ENCODE data around the gene FSD2. TPM values are rescaled to one million over a fixed set of nuclear protein-coding genes. Genes with fewer than 3 reads are reported as not detected.
A peak's percentile ranks its signal among the peaks of the same experiment; 100 is the strongest.
"Not testable (repeated sequence)": the region's sequence is repeated elsewhere in the genome, so short reads cannot be mapped to it uniquely, and the experiment has no call there.

Gene FSD2
- total and polyA plus RNA-seq, 2 of the 4 experiments (the other 2 are of a cell fraction), result not detected

DNA sequence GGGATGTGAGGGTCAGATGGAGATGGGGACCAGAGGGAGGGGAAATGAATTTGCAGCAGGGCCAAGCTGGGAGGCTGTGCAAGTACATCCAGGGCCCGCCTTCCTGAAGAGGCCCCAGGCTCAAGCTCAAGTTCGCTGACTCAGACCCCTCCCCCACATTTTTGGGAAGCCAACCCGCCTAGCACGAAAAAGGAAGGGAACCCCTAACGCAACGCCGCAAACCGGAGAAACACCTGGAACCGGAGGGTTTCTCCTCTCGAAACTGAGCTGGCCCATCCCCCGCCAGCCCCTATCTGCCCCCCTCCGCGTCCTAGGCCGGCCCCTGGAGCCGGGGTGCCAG, 96.8 kb downstream of the FSD2 start:
- Histone ChIP-seq H3K18ac (ENCODE audit: low read depth, low read length) (no peak overlapping the region), H2AK5ac (ENCODE audit: low read depth, low read length) (no peak overlapping the region), H3K4ac (ENCODE audit: low read depth, low read length) (no peak overlapping the region), H4K8ac (ENCODE audit: low read depth in 2 of 2, low read length in 2 of 2) (no peak overlapping the region), H3K36me3 (ENCODE audit: control insufficient read depth, insufficient read depth, low read length) (no peaks in the 10 kb centered on the region), H3K9me3 (ENCODE audit: control insufficient read depth, insufficient read depth, low read length) (no peaks in the 10 kb centered on the region), H3K9ac (ENCODE audit: low read depth, low read length) (no peak overlapping the region), H2AFZ (replicated peaks; ENCODE audit: low read length, poor library complexity) (peak overlapping the region; percentile 92), H3K14ac (replicated peaks; ENCODE audit: low read depth, low read length) (no peak overlapping the region), H3K27ac (ENCODE audit: insufficient read depth, low read length) (no peak overlapping the region), H2BK5ac (ENCODE audit: low read depth, low read length, poor library complexity, severe bottlenecking) (no peak overlapping the region), H4K91ac (ENCODE audit: insufficient read depth, low read depth, low read length) (no peak overlapping the region), H3K79me1 (ENCODE audit: low read depth in 1 of 2, low read length in 2 of 2) (no peaks in the 10 kb centered on the region), H3K4me3 (ENCODE audit: insufficient read depth, low read depth, low read length) (peak overlapping the region; percentile 48; the same call in 1 of the 2 replicates), H4K5ac (ENCODE audit: low read depth, low read length) (no peak overlapping the region), H3K23ac (ENCODE audit: low read depth, low read length) (no peak overlapping the region), H2BK120ac (ENCODE audit: low read depth, low read length) (no peak overlapping the region), H3K4me2 (ENCODE audit: low read depth, low read length) (peak overlapping the region; percentile 27; the same call in 1 of the 2 replicates), H2BK15ac (ENCODE audit: low read depth, low read length) (no peak overlapping the region), H4K20me1 (ENCODE audit: insufficient read depth, low read length) (no peaks in the 10 kb centered on the region), H3K4me1 (ENCODE audit: control insufficient read depth, insufficient read depth, low read length) (peaks cover 2% of the 10 kb centered on the region; the same call in 1 of the 2 replicates), H2AK9ac (replicated peaks; ENCODE audit: low read depth, low read length, poor library complexity) (peak overlapping the region; percentile 65), H3K9me1 (ENCODE audit: insufficient read depth, low read length) (peaks cover 6% of the 10 kb centered on the region; the same call in 1 of the 2 replicates), H3K56ac (ENCODE audit: extremely low read depth, insufficient read depth, low read length) (no peak overlapping the region), H2BK20ac (ENCODE audit: low read depth, low read length) (no peak overlapping the region), H3K27me3 (ENCODE audit: control insufficient read depth, insufficient read depth, low read length) (0 out of 2 replicates have a peak, but pooled peaks cover 2% of the 10 kb centered on the region)
- CTCF ChIA-PET, result no interaction called here
- POLR2A ChIA-PET (ENCODE audit: unreplicated experiment), result no interaction called here
- no peak for DNase-seq
- no peak for ATAC-seq (ENCODE audit: low read depth)
- dilution Hi-C loops (cut with HindIII; ENCODE audit: low sequenced_read_pairs, unreplicated experiment), result no loop called here
- in situ Hi-C loops (cut with MboI; ENCODE audit: low sequenced_read_pairs), result no loop called here
- intact Hi-C loops (cut with micrococcal nuclease), result loop anchor here (5.0 to 10.0 kb wide), 3 partner anchors 47 to 164 kb away; partner anchors contain the start of gene RPS17
- no peak for TF ChIP-seq MAFK (IDR thresholded peaks at IDR 0.05; ENCODE audit: low read depth, low read length)
- TF ChIP-seq NFE2L2 (IDR thresholded peaks at IDR 0.05; ENCODE audit: low read depth, low read length), result no peak
- TF ChIP-seq, protein P1, sequence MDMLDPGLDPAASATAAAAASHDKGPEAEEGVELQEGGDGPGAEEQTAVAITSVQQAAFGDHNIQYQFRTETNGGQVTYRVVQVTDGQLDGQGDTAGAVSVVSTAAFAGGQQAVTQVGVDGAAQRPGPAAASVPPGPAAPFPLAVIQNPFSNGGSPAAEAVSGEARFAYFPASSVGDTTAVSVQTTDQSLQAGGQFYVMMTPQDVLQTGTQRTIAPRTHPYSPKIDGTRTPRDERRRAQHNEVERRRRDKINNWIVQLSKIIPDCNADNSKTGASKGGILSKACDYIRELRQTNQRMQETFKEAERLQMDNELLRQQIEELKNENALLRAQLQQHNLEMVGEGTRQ (IDR thresholded peaks at IDR 0.05; ENCODE audit: low read depth, low read length), result no peak
- TF ChIP-seq RAD21 (IDR thresholded peaks at IDR 0.05; ENCODE audit: low read length), result no peak
- no peak for TF ChIP-seq BHLHE40 (IDR thresholded peaks at IDR 0.05; ENCODE audit: low read depth, low read length)
- no peak for TF ChIP-seq MAZ (IDR thresholded peaks at IDR 0.05; ENCODE audit: borderline replicate concordance, low read depth, low read length)
- WGBS, 2 experiments (ENCODE audit: extremely low coverage in 2 of 2, insufficient read length in 1 of 2), result 0% methylated on average over 8 of the region's 15 CpGs; no CpG with 5 or more reads in 1 of the 2 experiments
- BruUV-seq (replicated peaks), result no TSS peak

DNA sequence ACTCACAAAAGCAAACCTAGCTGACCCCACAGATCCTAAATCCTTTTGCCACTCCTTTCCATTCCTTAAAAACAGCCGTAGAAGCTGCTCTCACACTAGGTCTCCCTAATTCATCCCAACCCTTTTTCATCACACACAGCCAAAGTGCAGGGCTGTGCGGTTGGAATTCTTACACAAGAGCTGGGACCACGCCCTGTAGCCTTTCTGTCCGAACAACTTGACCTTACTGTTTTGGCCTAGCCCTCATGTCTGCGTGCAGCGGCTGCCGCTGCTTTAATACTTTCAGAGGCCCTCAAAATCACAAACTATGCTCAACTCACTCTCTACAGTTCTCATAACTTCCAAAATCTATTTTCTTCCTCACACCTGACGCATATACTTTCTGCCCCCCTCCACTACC, 100.0 kb downstream of the FSD2 start:
- DNase-seq; H2BK120ac ChIP-seq (ENCODE audit: low read depth, low read length); in situ Hi-C loops (cut with MboI; ENCODE audit: low sequenced_read_pairs); H3K9me3 ChIP-seq (ENCODE audit: control insufficient read depth, insufficient read depth, low read length); H3K18ac ChIP-seq (ENCODE audit: low read depth, low read length); H2BK20ac ChIP-seq (ENCODE audit: low read depth, low read length); H3K4me2 ChIP-seq (ENCODE audit: low read depth, low read length); H3K56ac ChIP-seq (ENCODE audit: extremely low read depth, insufficient read depth, low read length); H2BK15ac ChIP-seq (ENCODE audit: low read depth, low read length); BruUV-seq (replicated peaks); H3K9ac ChIP-seq (ENCODE audit: low read depth, low read length); H4K8ac ChIP-seq (ENCODE audit: low read depth in 2 of 2, low read length in 2 of 2); H3K4ac ChIP-seq (ENCODE audit: low read depth, low read length); H3K14ac ChIP-seq (replicated peaks; ENCODE audit: low read depth, low read length); POLR2A ChIA-PET (ENCODE audit: unreplicated experiment); H3K9me1 ChIP-seq (ENCODE audit: insufficient read depth, low read length); H2AK5ac ChIP-seq (ENCODE audit: low read depth, low read length); H4K91ac ChIP-seq (ENCODE audit: insufficient read depth, low read depth, low read length); dilution Hi-C loops (cut with HindIII; ENCODE audit: low sequenced_read_pairs, unreplicated experiment); H4K20me1 ChIP-seq (ENCODE audit: insufficient read depth, low read length); H2AFZ ChIP-seq (replicated peaks; ENCODE audit: low read length, poor library complexity); H3K27ac ChIP-seq (ENCODE audit: insufficient read depth, low read length); H3K23ac ChIP-seq (ENCODE audit: low read depth, low read length); H3K79me1 ChIP-seq (ENCODE audit: low read depth in 1 of 2, low read length in 2 of 2); H3K27me3 ChIP-seq (ENCODE audit: control insufficient read depth, insufficient read depth, low read length); H3K4me3 ChIP-seq (ENCODE audit: insufficient read depth, low read depth, low read length); H2AK9ac ChIP-seq (replicated peaks; ENCODE audit: low read depth, low read length, poor library complexity); H2BK5ac ChIP-seq (ENCODE audit: low read depth, low read length, poor library complexity, severe bottlenecking); ATAC-seq (ENCODE audit: low read depth); H4K5ac ChIP-seq (ENCODE audit: low read depth, low read length); H3K4me1 ChIP-seq (ENCODE audit: control insufficient read depth, insufficient read depth, low read length); H3K36me3 ChIP-seq (ENCODE audit: control insufficient read depth, insufficient read depth, low read length): not testable (repeated sequence)
- WGBS, 2 experiments (ENCODE audit: extremely low coverage in 2 of 2, insufficient read length in 1 of 2), result 78% methylated on average over 1 of the region's 8 CpGs; no CpG with 5 or more reads in 1 of the 2 experiments
- CTCF ChIA-PET, result interaction anchor here (0.6 kb wide), 1 partner anchor 13 kb away, joined by 4 read pairs; no protein-coding TSS in a partner anchor
- intact Hi-C loops (cut with micrococcal nuclease), result loop anchor here (5.0 to 10.0 kb wide), 3 partner anchors 44 to 161 kb away; partner anchors contain the start of gene RPS17

All from IMR-90 (cell line).